K562 (cell line): ENCODE results near the gene SERPINF2. TPM values are rescaled to one million over a fixed set of nuclear protein-coding genes. Genes with fewer than 3 reads are reported as not detected.
A peak's percentile ranks its signal among the peaks of the same experiment; 100 is the strongest.

Experiments used
- CBFA2T3 ChIP-seq: fragments of 450-650 bp; IDR thresholded peaks from 2 replicates; pipeline ENCODE4 v1.6.1; 2017
- CXXC5 ChIP-seq: fragments of 250-450 bp; sonication (Bioruptor Pico); IDR thresholded peaks from 2 replicates; pipeline ENCODE4 v1.8.0; 2022; ENCODE audit warnings: inconsistent platforms, mild to moderate bottlenecking, moderate library complexity
- DACH1 ChIP-seq: fragments of 450-650 bp; IDR thresholded peaks from 2 replicates; pipeline ENCODE4 v1.6.1; 2018; ENCODE audit not compliant: partially characterized antibody
- ELF1 ChIP-seq: fragments of 200-800 bp; sonication (Bioruptor generic); IDR thresholded peaks from 2 replicates; pipeline ENCODE4 v1.6.1; 2016; ENCODE audit warnings: missing genetic modification characterization, missing compliant biosample characterization
- GTF2B ChIP-seq: IDR thresholded peaks from 2 replicates; pipeline ENCODE4 v1.6.1; 2011; ENCODE audit not compliant: insufficient read length; ENCODE audit errors: extremely low read depth
- JUN ChIP-seq, 2 experiments: sonication (generic) in 1 of 2; formaldehyde crosslinking in 1 of 2; IDR thresholded peaks; 2 replicates each; pipeline versions ENCODE4 v1.6.1 to v1.8.0; 2012 to 2022; ENCODE audit warnings: borderline replicate concordance in 2 of 2, mild to moderate bottlenecking in 2 of 2, improper control_type of control experiment in 1 of 2, low read depth in 1 of 2, low read length in 1 of 2, missing genetic modification reagents in 1 of 2
- KDM5B ChIP-seq: fragments of 200-600 bp; sonication (generic); IDR thresholded peaks from 2 replicates; pipeline ENCODE4 v1.6.1; 2012; ENCODE audit warnings: low read depth, mild to moderate bottlenecking, moderate library complexity, low read length, control low read depth, inconsistent platforms; ENCODE audit not compliant: insufficient replicate concordance
- NFE2 ChIP-seq: IDR thresholded peaks from 2 replicates; pipeline ENCODE4 v1.6.1; 2014; ENCODE audit warnings: antibody characterized with exemption, low read depth
- NRF1 ChIP-seq, 2 experiments: fragments of 450-650 bp; IDR thresholded peaks in 1 of 2; conservative IDR thresholded peaks in 1 of 2; 2 replicates each; pipeline ENCODE4 v1.6.1; 2014; ENCODE audit warnings: mild to moderate bottlenecking in 2 of 2
- PHF21A ChIP-seq: fragments of 450-650 bp; IDR thresholded peaks from 2 replicates; pipeline ENCODE4 v1.6.1; 2017; ENCODE audit warnings: low read depth, borderline replicate concordance
- POLR2G ChIP-seq: fragments of 200-400 bp; formaldehyde crosslinking; IDR thresholded peaks from 2 replicates; pipeline ENCODE4 v1.6.1; 2017; ENCODE audit warnings: low read depth, mild to moderate bottlenecking, antibody characterized with exemption, low read length, moderate library complexity
- RAD21 ChIP-seq, 2 experiments: fragments of 250-450 bp in 1 of 2; fragments of 450-650 bp in 1 of 2; sonication (Bioruptor Pico) in 1 of 2; formaldehyde crosslinking in 1 of 2; IDR thresholded peaks in 1 of 2; conservative IDR thresholded peaks in 1 of 2; 2 replicates each; pipeline versions ENCODE4 v1.4.0 to v1.8.0; 2020 to 2022; ENCODE audit warnings: mild to moderate bottlenecking in 2 of 2, moderate library complexity in 1 of 2
- SAFB2 ChIP-seq: fragments of 200-400 bp; formaldehyde crosslinking; IDR thresholded peaks from 2 replicates; pipeline ENCODE4 v1.6.1; 2018; ENCODE audit warnings: borderline replicate concordance, low read length, low read depth, moderate library complexity; ENCODE audit not compliant: severe bottlenecking
- SLC30A9 ChIP-seq: fragments of 250-450 bp; sonication (Bioruptor Pico); IDR thresholded peaks from 2 replicates; pipeline ENCODE4 v1.8.0; 2022; ENCODE audit warnings: mild to moderate bottlenecking, moderate library complexity
- SNIP1 ChIP-seq: fragments of 450-650 bp; IDR thresholded peaks from 2 replicates; pipeline ENCODE4 v1.7.1; 2017; ENCODE audit warnings: low read depth, mild to moderate bottlenecking
- SUPT5H ChIP-seq: fragments of 450-650 bp; IDR thresholded peaks from 2 replicates; pipeline ENCODE4 v1.6.1; 2016
- ZBTB7A ChIP-seq: IDR thresholded peaks from 2 replicates; pipeline ENCODE4 v1.6.1; 2011; ENCODE audit warnings: low read depth, mild to moderate bottlenecking, low read length, moderate library complexity, borderline replicate concordance; ENCODE audit not compliant: control insufficient read depth
- ZBTB8A ChIP-seq: fragments of 450-650 bp; IDR thresholded peaks from 2 replicates; pipeline ENCODE4 v1.6.1; 2018; ENCODE audit warnings: mild to moderate bottlenecking, moderate library complexity; ENCODE audit not compliant: partially characterized antibody
- ZNF316 ChIP-seq: fragments of 450-650 bp; IDR thresholded peaks from 2 replicates; pipeline ENCODE4 v1.6.1; 2016
- polyA plus RNA-seq, 8 experiments: library from polyadenylated mRNA; depleted of rRNA in 4 of 8; stranded (reverse) in 5 of 8; unstranded in 3 of 8; fragments of >200 nt; fragmentation: Nextera tagmentation in 2 of 8; fragmentation: Illumina TruSeq in 1 of 8; extraction: Ambion mirVana in 2 of 8; extraction: Trizol in 1 of 8; gene quantifications; 2 replicates each; pipeline versions ENCODE4 v1.2.1 to v1.2.3, GENCODE V29; 2011 to 2014; ENCODE audit warnings: inconsistent platforms in 1 of 8, missing spikeins in 1 of 8
- total RNA-seq, 7 experiments: library from RNA; depleted of rRNA in 6 of 7; stranded (reverse); fragments of >200 nt in 6 of 7; fragmentation: Illumina TruSeq in 2 of 7; extraction: Trizol in 2 of 7; gene quantifications; 2 replicates each; pipeline versions ENCODE4 v1.2.1 to v1.2.3, GENCODE V29; 2011 to 2021; ENCODE audit warnings: low replicate concordance in 1 of 7
- TF ChIP-seq, protein P1 (sequence below): fragments of 450-650 bp; IDR thresholded peaks from 2 replicates; pipeline ENCODE4 v1.6.1; 2018; ENCODE audit not compliant: partially characterized antibody
- TF ChIP-seq, protein P2 (sequence below), 2 experiments: IDR thresholded peaks; 2 replicates each; pipeline ENCODE4 v1.6.1; 2011; ENCODE audit warnings: borderline replicate concordance in 1 of 2, control low read depth in 1 of 2, low read depth in 1 of 2, low read length in 1 of 2, mild to moderate bottlenecking in 1 of 2, mixed read lengths in 1 of 2, moderate library complexity in 1 of 2; ENCODE audit not compliant: insufficient read depth in 1 of 2, insufficient read length in 1 of 2, poor library complexity in 1 of 2, severe bottlenecking in 1 of 2; ENCODE audit errors: extremely low read depth in 1 of 2

Gene SERPINF2
- total and polyA plus RNA-seq, 9 of the 15 experiments (the other 6 are each of a cell fraction or from before 2014, with no cell fraction given) = 0.22 TPM; not detected in 8

GRCh38 chr17:1716912-1717695, 25.6 kb upstream of the SERPINF2 start (continued):
- TF ChIP-seq, protein P1, sequence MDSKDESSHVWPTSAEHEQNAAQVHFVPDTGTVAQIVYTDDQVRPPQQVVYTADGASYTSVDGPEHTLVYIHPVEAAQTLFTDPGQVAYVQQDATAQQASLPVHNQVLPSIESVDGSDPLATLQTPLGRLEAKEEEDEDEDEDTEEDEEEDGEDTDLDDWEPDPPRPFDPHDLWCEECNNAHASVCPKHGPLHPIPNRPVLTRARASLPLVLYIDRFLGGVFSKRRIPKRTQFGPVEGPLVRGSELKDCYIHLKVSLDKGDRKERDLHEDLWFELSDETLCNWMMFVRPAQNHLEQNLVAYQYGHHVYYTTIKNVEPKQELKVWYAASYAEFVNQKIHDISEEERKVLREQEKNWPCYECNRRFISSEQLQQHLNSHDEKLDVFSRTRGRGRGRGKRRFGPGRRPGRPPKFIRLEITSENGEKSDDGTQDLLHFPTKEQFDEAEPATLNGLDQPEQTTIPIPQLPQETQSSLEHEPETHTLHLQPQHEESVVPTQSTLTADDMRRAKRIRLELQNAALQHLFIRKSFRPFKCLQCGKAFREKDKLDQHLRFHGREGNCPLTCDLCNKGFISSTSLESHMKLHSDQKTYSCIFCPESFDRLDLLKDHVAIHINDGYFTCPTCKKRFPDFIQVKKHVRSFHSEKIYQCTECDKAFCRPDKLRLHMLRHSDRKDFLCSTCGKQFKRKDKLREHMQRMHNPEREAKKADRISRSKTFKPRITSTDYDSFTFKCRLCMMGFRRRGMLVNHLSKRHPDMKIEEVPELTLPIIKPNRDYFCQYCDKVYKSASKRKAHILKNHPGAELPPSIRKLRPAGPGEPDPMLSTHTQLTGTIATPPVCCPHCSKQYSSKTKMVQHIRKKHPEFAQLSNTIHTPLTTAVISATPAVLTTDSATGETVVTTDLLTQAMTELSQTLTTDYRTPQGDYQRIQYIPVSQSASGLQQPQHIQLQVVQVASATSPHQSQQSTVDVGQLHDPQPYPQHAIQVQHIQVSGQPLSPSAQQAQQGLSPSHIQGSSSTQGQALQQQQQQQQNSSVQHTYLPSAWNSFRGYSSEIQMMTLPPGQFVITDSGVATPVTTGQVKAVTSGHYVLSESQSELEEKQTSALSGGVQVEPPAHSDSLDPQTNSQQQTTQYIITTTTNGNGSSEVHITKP = peak; percentile 71
- TF ChIP-seq CBFA2T3 (peak; percentile 67), ZBTB7A (peak; percentile 69; the same call in 1 of the 2 replicates), SNIP1 (peak; percentile 97), KDM5B (peak; percentile 34), POLR2G (no peak), NFE2 (peak; percentile 97), SAFB2 (no peak), DACH1 (peak; percentile 100), SUPT5H (0 out of 2 replicates have a peak, but pooled peaks have one; percentile 60), ZBTB8A (no peak), CXXC5 (CRISPR knock-in tag) (peak; percentile 56), JUN (IDR thresholded peaks at IDR 0.05; ENCODE audit: borderline replicate concordance, low read depth, low read length) (peak; percentile 16; the same call in 1 of the 2 replicates), JUN (CRISPR knock-in tag; IDR thresholded peaks at IDR 0.05; ENCODE audit: borderline replicate concordance) (no peak), GTF2B (no peak), RAD21 (CRISPR knock-in tag; conservative IDR thresholded peaks at IDR 0.05 in 1 of 2, IDR thresholded peaks at IDR 0.05 in 1 of 2) (0 out of 4 replicates have a peak, but pooled peaks have one; percentile 3 to 8), SLC30A9 (no peak), ELF1 (tag) (peak; percentile 68), ZNF316 (peak; percentile 92), NRF1 (conservative IDR thresholded peaks at IDR 0.05 in 1 of 2, IDR thresholded peaks at IDR 0.05 in 1 of 2) (peak in 1 of 2 experiments; percentile 44; a peak in 2 of 4 replicates), PHF21A (peak; percentile 34; the same call in 1 of the 2 replicates)
- TF ChIP-seq, protein P2, sequence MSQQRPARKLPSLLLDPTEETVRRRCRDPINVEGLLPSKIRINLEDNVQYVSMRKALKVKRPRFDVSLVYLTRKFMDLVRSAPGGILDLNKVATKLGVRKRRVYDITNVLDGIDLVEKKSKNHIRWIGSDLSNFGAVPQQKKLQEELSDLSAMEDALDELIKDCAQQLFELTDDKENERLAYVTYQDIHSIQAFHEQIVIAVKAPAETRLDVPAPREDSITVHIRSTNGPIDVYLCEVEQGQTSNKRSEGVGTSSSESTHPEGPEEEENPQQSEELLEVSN (IDR thresholded peaks at IDR 0.05; ENCODE audit: borderline replicate concordance in 1 of 2, extremely low read depth in 1 of 2, insufficient read depth in 1 of 2, insufficient read length in 1 of 2, low read depth in 1 of 2, low read length in 1 of 2, poor library complexity in 1 of 2, severe bottlenecking in 1 of 2) = peak; percentile 20 to 47
